ENCODE measurements around the gene CFDP1. TPM values are rescaled to one million over a fixed set of nuclear protein-coding genes. Genes with fewer than 3 reads are reported as not detected.

Gene CFDP1
- total RNA-seq (ENCODE audit: unreplicated experiment), result 65.7 TPM
- long read RNA-seq, transcript CFDP1-209 (3 exons, 663 nt), result minor isoform, 5 of 44 reads
- long read RNA-seq, transcript CFDP1-201 (7 exons, 1,275 nt), result major isoform, 26 of 44 reads
- long read RNA-seq, partial matches to known transcripts, result 4 of 44 reads
- long read RNA-seq, other reads (novel, unspliced or antisense), result 9 of 44 reads

DNA sequence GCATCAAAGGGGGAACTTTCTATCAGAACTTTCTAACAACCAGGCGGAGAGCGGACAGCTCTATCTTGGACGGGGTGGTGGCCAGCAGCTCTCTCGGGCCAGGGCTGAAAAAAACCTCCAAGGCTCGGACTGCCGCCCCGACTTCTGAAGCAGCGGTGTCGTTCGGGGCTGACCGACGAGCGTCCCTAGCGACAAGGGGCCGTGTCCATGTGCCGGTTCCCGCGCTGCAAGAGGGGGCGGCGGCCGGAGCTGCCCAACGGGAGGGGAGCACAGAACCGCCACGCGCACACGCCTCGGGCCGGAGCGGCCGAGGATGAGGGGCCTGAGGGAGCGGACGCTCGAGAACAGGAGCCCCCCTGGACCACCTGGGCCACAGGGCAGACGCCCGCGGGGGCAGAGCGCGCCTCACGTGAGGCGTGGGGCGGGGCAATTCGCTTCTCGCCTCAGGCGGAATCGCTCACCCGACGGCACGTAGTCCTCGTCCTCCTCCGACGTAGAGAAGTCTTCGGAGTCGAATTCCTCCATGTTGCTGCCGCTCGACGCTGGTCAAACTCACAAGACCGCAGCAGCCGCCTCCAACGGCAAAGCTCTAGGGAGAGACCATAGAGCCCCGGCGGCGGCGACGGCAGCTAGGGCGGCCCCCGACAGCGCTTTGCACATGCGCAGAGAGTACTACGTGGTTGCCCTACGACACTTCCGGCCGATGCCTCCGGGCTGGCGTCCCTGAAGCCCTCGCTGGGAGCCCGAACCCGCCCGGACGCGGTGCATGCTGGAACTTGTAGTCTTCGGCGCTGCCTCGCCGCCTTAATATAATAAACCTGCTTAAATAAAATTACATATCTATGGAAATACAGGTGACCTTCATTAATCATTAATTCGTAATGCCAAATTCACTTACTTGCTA, at the start of gene CFDP1:
Gene CFDP1, minus strand, starts transcription at position 676 of the 904 bp plus-strand sequence. Its CDS starts 151 bp downstream, at position 525.
- Mint-ChIP-seq H3K4me1 (ENCODE audit: unreplicated experiment) (peaks cover 14% of the 10 kb centered on the region), H3K9me3 (ENCODE audit: unreplicated experiment) (no peaks in the 10 kb centered on the region), H3K27ac (ENCODE audit: unreplicated experiment) (peak within 1 kb of the TSS; percentile 94), H3K36me3 (ENCODE audit: low read depth, unreplicated experiment) (peaks cover 4% of the 10 kb centered on the region), H3K4me3 (ENCODE audit: unreplicated experiment) (peak within 1 kb of the TSS; percentile 93), H3K27me3 (ENCODE audit: unreplicated experiment) (peaks cover 8% of the 10 kb centered on the region)
- TF ChIP-seq, protein P1, sequence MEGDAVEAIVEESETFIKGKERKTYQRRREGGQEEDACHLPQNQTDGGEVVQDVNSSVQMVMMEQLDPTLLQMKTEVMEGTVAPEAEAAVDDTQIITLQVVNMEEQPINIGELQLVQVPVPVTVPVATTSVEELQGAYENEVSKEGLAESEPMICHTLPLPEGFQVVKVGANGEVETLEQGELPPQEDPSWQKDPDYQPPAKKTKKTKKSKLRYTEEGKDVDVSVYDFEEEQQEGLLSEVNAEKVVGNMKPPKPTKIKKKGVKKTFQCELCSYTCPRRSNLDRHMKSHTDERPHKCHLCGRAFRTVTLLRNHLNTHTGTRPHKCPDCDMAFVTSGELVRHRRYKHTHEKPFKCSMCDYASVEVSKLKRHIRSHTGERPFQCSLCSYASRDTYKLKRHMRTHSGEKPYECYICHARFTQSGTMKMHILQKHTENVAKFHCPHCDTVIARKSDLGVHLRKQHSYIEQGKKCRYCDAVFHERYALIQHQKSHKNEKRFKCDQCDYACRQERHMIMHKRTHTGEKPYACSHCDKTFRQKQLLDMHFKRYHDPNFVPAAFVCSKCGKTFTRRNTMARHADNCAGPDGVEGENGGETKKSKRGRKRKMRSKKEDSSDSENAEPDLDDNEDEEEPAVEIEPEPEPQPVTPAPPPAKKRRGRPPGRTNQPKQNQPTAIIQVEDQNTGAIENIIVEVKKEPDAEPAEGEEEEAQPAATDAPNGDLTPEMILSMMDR (IDR thresholded peaks at IDR 0.05; ENCODE audit: unreplicated experiment), result no peak
- peak; percentile 94 for DNase-seq (ENCODE audit: low spot score)

DNA sequence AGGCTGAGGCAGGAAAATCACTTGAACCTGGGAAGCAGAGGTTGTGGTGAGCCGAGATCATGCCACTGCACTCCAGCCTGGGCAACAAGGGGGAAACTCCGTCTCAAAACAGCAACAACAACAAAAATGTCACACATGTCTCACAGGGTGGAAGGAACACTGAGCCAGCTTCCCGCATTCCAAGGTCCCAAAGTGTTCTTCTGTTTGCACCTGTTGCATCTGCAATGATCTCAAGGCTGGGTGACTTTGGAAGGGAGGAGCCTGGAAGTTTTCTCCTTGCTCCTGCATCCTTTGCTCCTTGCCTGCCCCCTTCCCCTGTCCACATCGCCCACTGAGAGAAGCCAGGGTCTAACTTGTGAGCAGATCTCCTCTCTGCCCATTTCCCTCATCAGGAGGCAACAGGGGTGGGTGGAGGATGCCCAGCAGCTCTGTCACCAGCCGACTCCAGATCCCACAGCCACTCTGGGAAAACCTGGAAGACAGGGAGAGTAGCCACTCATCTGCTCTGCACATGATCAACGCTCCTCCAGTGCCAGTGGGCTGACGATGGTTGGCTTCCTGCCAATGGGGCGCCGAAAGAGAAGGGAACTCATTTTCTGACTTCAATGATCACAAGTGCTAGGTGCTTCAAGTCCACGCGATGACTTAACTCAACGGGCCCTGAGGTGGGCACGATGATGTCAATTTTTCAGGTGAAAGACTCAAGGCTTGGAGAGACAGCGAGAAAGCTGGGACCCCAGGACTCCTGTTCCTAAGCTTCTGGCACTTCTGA, 49.3 kb upstream of the CFDP1 start:
- TF ChIP-seq, protein P1 (IDR thresholded peaks at IDR 0.05; ENCODE audit: unreplicated experiment), result no peak
- H3K27me3 Mint-ChIP-seq (ENCODE audit: unreplicated experiment), result peaks cover 2% of the 10 kb centered on the region
- H3K27ac Mint-ChIP-seq (ENCODE audit: unreplicated experiment), result no peak overlapping the region

DNA sequence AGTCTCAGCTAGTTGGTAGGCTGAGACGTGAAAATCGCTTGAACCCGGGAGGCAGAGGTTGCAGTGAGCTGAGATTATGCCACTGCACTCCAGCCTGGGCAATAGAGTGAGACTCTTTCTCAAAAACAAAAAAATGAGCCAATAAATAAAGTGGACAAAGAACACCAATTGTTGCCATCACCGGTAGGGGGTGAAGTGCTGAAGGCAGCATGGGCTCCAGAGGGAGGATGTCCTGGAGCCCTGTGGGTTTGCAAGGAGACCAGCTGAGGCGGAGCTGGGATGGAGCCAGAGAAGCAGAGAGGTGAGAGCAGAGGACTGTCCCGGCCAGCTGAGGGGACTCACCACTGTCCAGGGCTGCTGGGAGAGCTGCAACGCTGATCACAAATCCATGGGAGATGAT, 48.2 kb upstream of the CFDP1 start:
- peaks cover 2% of the 10 kb centered on the region for H3K27me3 Mint-ChIP-seq (ENCODE audit: unreplicated experiment)
- no peak overlapping the region for H3K27ac Mint-ChIP-seq (ENCODE audit: unreplicated experiment)
- DNase-seq (ENCODE audit: low spot score), result no peak
- peak overlapping the region; percentile 63 for H3K4me3 Mint-ChIP-seq (ENCODE audit: unreplicated experiment)
- no peaks in the 10 kb centered on the region for H3K9me3 Mint-ChIP-seq (ENCODE audit: unreplicated experiment)
- no peaks in the 10 kb centered on the region for H3K36me3 Mint-ChIP-seq (ENCODE audit: low read depth, unreplicated experiment)
- peaks cover 7% of the 10 kb centered on the region for H3K4me1 Mint-ChIP-seq (ENCODE audit: unreplicated experiment)
- TF ChIP-seq, protein P1 (IDR thresholded peaks at IDR 0.05; ENCODE audit: unreplicated experiment), result no peak

More for the DNA sequence above, 49.3 kb upstream of the CFDP1 start:
- H3K9me3 Mint-ChIP-seq (ENCODE audit: unreplicated experiment), result no peaks in the 10 kb centered on the region
- no peaks in the 10 kb centered on the region for H3K36me3 Mint-ChIP-seq (ENCODE audit: low read depth, unreplicated experiment)
- no peak overlapping the region for H3K4me3 Mint-ChIP-seq (ENCODE audit: unreplicated experiment)
- no peak for DNase-seq (ENCODE audit: low spot score)
- peaks cover 11% of the 10 kb centered on the region for H3K4me1 Mint-ChIP-seq (ENCODE audit: unreplicated experiment)

DNA sequence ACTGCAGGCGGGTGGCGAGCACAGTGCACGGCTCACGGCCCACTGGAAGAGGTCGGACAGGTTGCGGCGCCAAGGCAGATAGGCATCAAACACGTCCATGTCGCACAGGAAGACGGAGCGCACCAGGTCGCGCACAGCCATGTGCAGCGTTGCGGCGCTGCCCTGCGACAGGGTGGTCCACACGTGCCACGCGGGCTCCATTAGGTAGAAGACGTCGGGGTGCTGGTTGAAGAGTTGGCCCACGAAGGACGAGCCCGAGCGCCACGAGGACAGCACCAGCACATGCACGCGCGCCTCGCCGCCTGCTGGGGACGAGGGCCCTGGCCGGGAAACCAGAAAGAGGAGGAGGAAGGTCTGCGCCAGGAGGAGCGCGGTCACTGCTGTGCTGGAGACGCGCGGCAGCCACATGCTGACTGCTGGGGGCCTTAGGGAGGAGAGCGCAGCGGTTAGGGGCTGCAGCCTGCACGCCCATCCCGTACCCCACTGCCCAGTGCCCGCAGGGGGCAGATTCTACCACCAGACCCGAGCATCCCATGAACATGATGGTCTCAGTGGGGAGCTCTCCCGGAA, 46.2 kb upstream of the CFDP1 start:
- Mint-ChIP-seq H3K4me1 (ENCODE audit: unreplicated experiment) (no peaks in the 10 kb centered on the region), H3K27ac (ENCODE audit: unreplicated experiment) (no peak overlapping the region), H3K36me3 (ENCODE audit: low read depth, unreplicated experiment) (no peaks in the 10 kb centered on the region), H3K4me3 (ENCODE audit: unreplicated experiment) (no peak overlapping the region), H3K9me3 (ENCODE audit: unreplicated experiment) (no peaks in the 10 kb centered on the region), H3K27me3 (ENCODE audit: unreplicated experiment) (no peaks in the 10 kb centered on the region)
- TF ChIP-seq, protein P1 (IDR thresholded peaks at IDR 0.05; ENCODE audit: unreplicated experiment), result no peak
- no peak for DNase-seq (ENCODE audit: low spot score)
